Activated naive CD4-positive, alpha-beta T cell treated with anti-CD3 and anti-CD28 coated beads for 36 hours (primary cell): ENCODE measurements around the gene HSPA12B. TPM values are rescaled to one million over a fixed set of nuclear protein-coding genes. Genes with fewer than 3 reads are reported as not detected.

Experiments
- CTCF ChIA-PET: fragments of 350-600 bp; sonication (Branson Sonifier 250); formaldehyde crosslinking; loops from one replicate; lab custom pipeline; 2021; ENCODE audit warnings: antibody characterized with exemption; lab: Charles Lee
- DNase-seq: peaks from one replicate; pipeline ENCODE4 v3.0.0-alpha.2; 2020
- H3K27ac Mint-ChIP-seq: one replicate; pipeline ENCODE4 v1.8.0; 2021; ENCODE audit warnings: mild to moderate bottlenecking, mixed read lengths
- H3K27me3 Mint-ChIP-seq: one replicate; pipeline ENCODE4 v1.8.0; 2021; ENCODE audit warnings: low read depth, mixed read lengths
- H3K36me3 Mint-ChIP-seq: one replicate; pipeline ENCODE4 v1.8.0; 2021; ENCODE audit warnings: low read depth, mixed read lengths
- H3K4me1 Mint-ChIP-seq: one replicate; pipeline ENCODE4 v1.8.0; 2021; ENCODE audit warnings: low read depth, mixed read lengths
- H3K4me3 Mint-ChIP-seq: one replicate; pipeline ENCODE4 v1.8.0; 2021; ENCODE audit warnings: mild to moderate bottlenecking, moderate library complexity, mixed read lengths
- H3K9me3 Mint-ChIP-seq: one replicate; pipeline ENCODE4 v1.8.0; 2021; ENCODE audit warnings: mixed read lengths
- intact Hi-C: fragments of 100-400 bp; cut with micrococcal nuclease; formaldehyde crosslinking; loops from one replicate; pipeline ENCODE4 v1.15.1; 2023
- total RNA-seq, 2 experiments: library from RNA; stranded (reverse); gene quantifications; one replicate each; pipeline ENCODE4 v1.2.3, GENCODE V29; 2021

The HSPA12B gene
- not detected for total RNA-seq

DNA sequence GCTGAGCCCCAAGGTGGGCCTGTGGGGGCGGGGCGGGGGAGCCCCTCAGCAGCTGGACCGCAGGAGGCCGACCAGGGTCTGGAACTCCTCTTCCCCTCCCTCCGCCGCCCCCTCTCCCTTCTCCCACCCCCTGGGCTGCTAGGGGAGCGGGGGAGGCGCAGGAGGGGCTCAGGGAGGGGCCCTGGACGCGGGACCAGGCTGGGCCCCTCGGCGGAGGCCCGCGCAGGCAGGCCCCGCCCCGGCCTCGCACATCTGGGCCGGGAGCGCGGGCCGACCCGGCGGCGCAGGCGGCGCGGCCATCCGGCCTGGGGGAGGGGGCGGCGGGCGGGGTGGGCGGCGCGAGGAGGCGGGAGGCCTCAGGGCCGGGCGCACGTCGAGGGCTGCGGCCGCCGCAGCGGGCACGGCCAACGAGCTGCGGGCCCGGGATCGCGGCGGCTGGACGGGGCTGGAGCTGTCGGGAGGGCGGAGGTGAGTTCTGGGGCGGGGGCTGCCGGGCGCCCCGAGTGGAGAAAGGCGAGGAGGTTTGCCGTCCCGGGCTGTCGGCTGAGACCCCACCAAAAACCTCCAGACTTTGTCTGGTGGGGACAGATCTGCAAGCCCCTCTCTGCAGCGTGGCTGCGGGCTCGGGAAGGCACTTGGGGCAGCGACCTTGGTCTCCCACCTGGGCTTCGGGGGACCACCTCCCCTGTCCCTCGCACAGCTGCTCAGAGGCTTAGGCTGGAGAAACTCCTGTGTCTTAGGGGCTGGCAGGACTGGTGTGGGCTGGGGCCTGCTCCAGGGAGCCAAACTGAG, at the start of gene HSPA12B:
TSS of gene HSPA12B (plus strand) at position 359 of the 792 bp plus-strand sequence. CDS start 5,990 bp downstream, outside the sequence.
- no peak within 1 kb of the TSS for H3K27ac Mint-ChIP-seq
- intact Hi-C loops = no loop called here
- no peak for DNase-seq
- H3K9me3 Mint-ChIP-seq = no peaks in the 10 kb centered on the region
- CTCF ChIA-PET = no interaction called here
- H3K27me3 Mint-ChIP-seq = peaks cover 37% of the 10 kb centered on the region
- H3K4me1 Mint-ChIP-seq = no peaks in the 10 kb centered on the region
- H3K36me3 Mint-ChIP-seq = no peaks in the 10 kb centered on the region
- H3K4me3 Mint-ChIP-seq = no peak within 1 kb of the TSS

DNA sequence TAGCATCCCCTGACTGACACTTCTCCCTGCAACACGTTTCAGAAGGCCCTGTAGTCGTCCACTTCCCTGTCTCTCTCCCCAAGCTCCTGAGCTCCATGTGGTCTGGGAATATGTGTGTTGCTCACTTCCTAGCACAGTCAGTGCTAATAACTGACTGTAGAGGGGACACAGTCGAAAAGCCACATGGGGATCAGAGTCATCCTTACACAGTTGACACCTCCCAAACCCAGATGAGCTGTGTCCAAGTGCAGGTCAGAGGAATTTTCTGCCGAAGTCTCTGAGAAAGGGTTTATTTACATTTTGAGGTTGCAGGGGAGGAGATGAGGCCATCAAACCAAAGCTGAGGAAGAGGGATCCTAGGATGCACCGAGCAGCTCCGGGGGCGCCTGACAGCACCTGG, 47.1 kb upstream of the HSPA12B start:
- no peaks in the 10 kb centered on the region for H3K9me3 Mint-ChIP-seq
- peaks cover 32% of the 10 kb centered on the region for H3K27me3 Mint-ChIP-seq
- CTCF ChIA-PET = no interaction called here
- no peak for DNase-seq
- H3K4me3 Mint-ChIP-seq = no peak overlapping the region
- no peak overlapping the region for H3K27ac Mint-ChIP-seq
- H3K4me1 Mint-ChIP-seq = no peaks in the 10 kb centered on the region
- intact Hi-C loops = no loop called here
- no peaks in the 10 kb centered on the region for H3K36me3 Mint-ChIP-seq

GRCh38 chr20:3686421-3686820, 46.1 kb upstream of the HSPA12B start:
- Mint-ChIP-seq H3K27me3 (peaks cover 23% of the 10 kb centered on the region), H3K27ac (no peak overlapping the region), H3K9me3 (no peaks in the 10 kb centered on the region), H3K36me3 (no peaks in the 10 kb centered on the region), H3K4me1 (no peaks in the 10 kb centered on the region), H3K4me3 (no peak overlapping the region)
- CTCF ChIA-PET = interaction anchor here (1.4 kb wide), 1 partner anchor 10 kb away, joined by 7 read pairs; no protein-coding TSS in a partner anchor
- DNase-seq = no peak
- intact Hi-C loops = no loop called here

GRCh38 chr20:3686867-3687321, 45.6 kb upstream of the HSPA12B start:
- no peak for DNase-seq
- H3K27ac Mint-ChIP-seq = no peak overlapping the region
- CTCF ChIA-PET = interaction anchor here (1.4 kb wide), 1 partner anchor 11 kb away, joined by 7 read pairs; no protein-coding TSS in a partner anchor
- no peaks in the 10 kb centered on the region for H3K4me1 Mint-ChIP-seq
- peaks cover 22% of the 10 kb centered on the region for H3K27me3 Mint-ChIP-seq
- H3K36me3 Mint-ChIP-seq = no peaks in the 10 kb centered on the region
- no peaks in the 10 kb centered on the region for H3K9me3 Mint-ChIP-seq
- H3K4me3 Mint-ChIP-seq = no peak overlapping the region
- intact Hi-C loops = no loop called here

DNA sequence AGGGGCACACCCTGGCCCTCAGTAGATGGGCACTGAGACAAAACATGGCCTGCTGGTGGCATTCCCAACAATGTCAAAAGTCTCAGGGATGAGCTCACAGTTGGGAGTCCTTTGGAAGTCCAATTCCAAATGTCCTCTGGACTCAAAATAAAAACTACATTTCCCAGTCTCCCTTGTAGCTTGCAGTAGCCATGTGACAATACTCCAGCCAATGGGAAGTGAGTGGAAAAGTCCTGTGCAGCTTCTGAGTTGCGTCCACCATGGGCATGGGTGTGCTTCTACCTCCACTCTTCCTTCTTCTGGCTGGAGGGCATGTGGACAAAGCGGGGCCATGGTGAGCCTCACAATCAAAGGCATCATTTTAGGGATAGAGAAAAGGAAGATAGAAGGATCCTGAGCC, 44.8 kb upstream of the HSPA12B start:
- no peaks in the 10 kb centered on the region for H3K9me3 Mint-ChIP-seq
- peaks cover 19% of the 10 kb centered on the region for H3K27me3 Mint-ChIP-seq
- no peaks in the 10 kb centered on the region for H3K4me1 Mint-ChIP-seq
- intact Hi-C loops = loop anchor here (1.0 kb wide), 1 partner anchor 7 kb away; no protein-coding TSS in a partner anchor
- no peak overlapping the region for H3K4me3 Mint-ChIP-seq
- no peak overlapping the region for H3K27ac Mint-ChIP-seq
- DNase-seq = no peak
- H3K36me3 Mint-ChIP-seq = no peaks in the 10 kb centered on the region
- CTCF ChIA-PET = interaction anchor here (0.9 to 1.1 kb wide), 2 partner anchors 9 to 23 kb away, joined by 3 read pairs; no protein-coding TSS in a partner anchor

DNA sequence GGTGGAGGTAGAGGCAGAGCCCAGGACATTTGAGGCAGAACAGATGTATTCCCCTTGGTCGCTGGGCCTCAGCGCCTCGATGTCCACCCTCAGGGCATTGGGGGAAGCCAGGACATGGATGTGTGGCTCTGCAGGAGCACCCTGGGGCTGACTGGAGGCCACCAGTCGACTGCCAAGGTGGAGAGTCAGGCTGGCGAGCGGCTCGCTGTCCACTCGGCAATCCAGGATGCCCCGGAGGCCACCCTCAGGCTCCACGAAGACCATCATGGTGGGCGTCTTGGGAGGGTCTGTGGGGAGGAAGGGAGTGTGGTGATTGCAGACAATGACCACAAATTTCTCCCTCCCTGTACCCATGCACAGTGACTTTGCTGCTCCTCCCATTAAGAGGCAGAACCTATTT, 42.5 kb upstream of the HSPA12B start:
- no peak for DNase-seq
- CTCF ChIA-PET = no interaction called here
- H3K4me3 Mint-ChIP-seq = no peak overlapping the region
- peaks cover 5% of the 10 kb centered on the region for H3K27me3 Mint-ChIP-seq
- H3K4me1 Mint-ChIP-seq = no peaks in the 10 kb centered on the region
- H3K36me3 Mint-ChIP-seq = no peaks in the 10 kb centered on the region
- H3K27ac Mint-ChIP-seq = no peak overlapping the region
- H3K9me3 Mint-ChIP-seq = no peaks in the 10 kb centered on the region
- intact Hi-C loops = no loop called here

GRCh38 chr20:3690413-3690812, 42.1 kb upstream of the HSPA12B start:
- no peak overlapping the region for H3K4me3 Mint-ChIP-seq
- intact Hi-C loops = no loop called here
- H3K36me3 Mint-ChIP-seq = no peaks in the 10 kb centered on the region
- no peaks in the 10 kb centered on the region for H3K4me1 Mint-ChIP-seq
- H3K27ac Mint-ChIP-seq = no peak overlapping the region
- H3K27me3 Mint-ChIP-seq = peaks cover 2% of the 10 kb centered on the region
- no peak for DNase-seq
- no peaks in the 10 kb centered on the region for H3K9me3 Mint-ChIP-seq
- CTCF ChIA-PET = interaction anchor here (1.0 kb wide), 1 partner anchor 16 kb away, joined by 4 read pairs; no protein-coding TSS in a partner anchor

- no peak overlapping the region for H3K4me3 Mint-ChIP-seq
- H3K36me3 Mint-ChIP-seq = no peaks in the 10 kb centered on the region
- no peaks in the 10 kb centered on the region for H3K27me3 Mint-ChIP-seq
- no peaks in the 10 kb centered on the region for H3K9me3 Mint-ChIP-seq
- intact Hi-C loops = no loop called here
- DNase-seq = no peak
- H3K4me1 Mint-ChIP-seq = no peaks in the 10 kb centered on the region
- CTCF ChIA-PET = interaction anchor here (0.7 to 1.6 kb wide), 3 partner anchors 17 to 46 kb away, joined by 4 read pairs; no protein-coding TSS in a partner anchor
- no peak overlapping the region for H3K27ac Mint-ChIP-seq
Observed at GRCh38 chr20:3691306-3691705, 41.2 kb upstream of the HSPA12B start.

GRCh38 chr20:3691897-3692296, 40.6 kb upstream of the HSPA12B start:
- no peak overlapping the region for H3K27ac Mint-ChIP-seq
- CTCF ChIA-PET = interaction anchor here (0.7 to 1.6 kb wide), 2 partner anchors 19 to 45 kb away, joined by 4 read pairs; no protein-coding TSS in a partner anchor
- no peaks in the 10 kb centered on the region for H3K36me3 Mint-ChIP-seq
- H3K4me1 Mint-ChIP-seq = no peaks in the 10 kb centered on the region
- no peak for DNase-seq
- intact Hi-C loops = no loop called here
- H3K27me3 Mint-ChIP-seq = no peaks in the 10 kb centered on the region
- H3K4me3 Mint-ChIP-seq = no peak overlapping the region
- H3K9me3 Mint-ChIP-seq = no peaks in the 10 kb centered on the region

DNA sequence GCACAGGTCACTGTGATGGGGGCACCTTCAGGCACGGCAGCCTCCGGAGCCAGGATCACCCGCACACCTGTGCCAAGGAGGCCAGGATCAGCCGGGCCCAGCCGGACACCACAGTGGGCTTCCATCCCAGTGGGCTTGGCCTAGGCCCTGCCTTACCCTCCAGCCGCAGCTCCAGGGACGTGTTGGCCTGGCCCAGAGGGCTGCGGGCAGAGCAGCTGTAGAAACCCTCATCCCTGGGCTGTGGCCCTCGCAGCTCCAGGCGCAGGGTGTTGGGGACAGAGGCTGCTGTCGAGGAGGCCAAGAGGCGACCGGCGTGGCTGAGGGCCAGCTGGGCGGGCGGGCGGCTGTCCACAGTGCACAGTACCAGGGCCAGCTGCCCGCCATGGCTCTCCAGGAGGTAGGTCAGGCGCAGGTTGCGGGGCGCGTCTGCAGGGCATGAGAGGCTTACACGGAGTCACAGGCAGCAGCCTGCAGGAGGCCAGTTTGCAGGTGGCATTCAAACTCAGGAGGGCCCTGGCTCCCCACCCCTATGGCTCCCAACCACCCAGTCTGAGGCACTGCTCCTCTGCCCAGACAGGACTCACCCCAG, 39.7 kb upstream of the HSPA12B start:
- Mint-ChIP-seq H3K27me3 (no peaks in the 10 kb centered on the region), H3K4me3 (no peak overlapping the region), H3K9me3 (no peaks in the 10 kb centered on the region), H3K27ac (no peak overlapping the region), H3K4me1 (no peaks in the 10 kb centered on the region), H3K36me3 (no peaks in the 10 kb centered on the region)
- intact Hi-C loops = no loop called here
- no peak for DNase-seq
- CTCF ChIA-PET = interaction anchor here (0.7 kb wide), 1 partner anchor 18 kb away, joined by 4 read pairs; no protein-coding TSS in a partner anchor

DNA sequence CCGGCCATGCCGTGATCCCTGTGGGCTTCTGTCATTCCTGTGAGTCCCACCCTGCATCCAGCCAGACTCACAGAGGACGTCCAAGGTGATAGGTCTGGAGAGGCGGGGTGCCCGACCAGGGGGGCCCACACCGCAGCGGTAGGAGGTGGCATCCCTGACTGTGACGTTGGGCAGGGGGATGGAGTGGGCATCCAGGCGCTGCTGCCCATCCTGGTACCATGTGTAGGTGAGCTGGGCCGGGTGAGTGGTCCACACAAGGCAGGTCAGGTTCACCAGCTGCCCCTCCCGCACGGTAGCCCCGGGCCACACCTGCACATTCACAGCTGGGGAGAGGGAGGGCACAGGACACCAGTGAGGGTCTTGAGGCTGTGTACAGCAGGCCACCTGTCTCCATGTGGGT, 39.1 kb upstream of the HSPA12B start:
- no peak overlapping the region for H3K4me3 Mint-ChIP-seq
- H3K4me1 Mint-ChIP-seq = no peaks in the 10 kb centered on the region
- intact Hi-C loops = no loop called here
- no peak for DNase-seq
- H3K27ac Mint-ChIP-seq = no peak overlapping the region
- CTCF ChIA-PET = interaction anchor here (0.7 kb wide), 1 partner anchor 18 kb away, joined by 4 read pairs; no protein-coding TSS in a partner anchor
- H3K27me3 Mint-ChIP-seq = no peaks in the 10 kb centered on the region
- no peaks in the 10 kb centered on the region for H3K9me3 Mint-ChIP-seq
- no peaks in the 10 kb centered on the region for H3K36me3 Mint-ChIP-seq

DNA sequence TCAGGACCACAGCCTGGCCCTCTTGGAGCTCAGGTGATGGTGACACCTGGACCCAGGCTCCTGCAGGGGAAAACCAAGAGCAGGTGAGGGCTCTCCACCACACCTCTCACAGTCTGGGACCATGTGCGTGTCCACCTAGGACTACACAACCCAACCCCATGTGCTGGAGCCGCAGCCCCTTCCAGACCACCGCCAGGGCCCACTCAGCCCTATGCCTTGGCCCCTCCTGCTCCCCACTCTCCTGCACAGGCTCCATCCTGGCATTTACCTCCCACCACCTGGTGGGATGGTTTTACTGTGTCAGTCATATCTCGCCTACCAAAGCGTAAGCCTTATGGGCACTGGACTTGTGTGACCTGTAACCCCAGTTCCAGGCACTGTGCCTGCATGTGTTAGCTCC, 37.6 kb upstream of the HSPA12B start:
- Mint-ChIP-seq H3K36me3 (no peaks in the 10 kb centered on the region), H3K4me3 (no peak overlapping the region), H3K27ac (no peak overlapping the region), H3K4me1 (no peaks in the 10 kb centered on the region), H3K9me3 (no peaks in the 10 kb centered on the region), H3K27me3 (no peaks in the 10 kb centered on the region)
- DNase-seq = no peak
- intact Hi-C loops = no loop called here
- CTCF ChIA-PET = interaction anchor here (0.6 to 1.0 kb wide), 6 partner anchors 19 to 422 kb away, joined by 3 to 9 read pairs (median 4); no protein-coding TSS in a partner anchor
